HG02588 (cell line): ENCODE measurements around the gene OLFML2A.
"Not testable (repeated sequence)": the region's sequence is repeated elsewhere in the genome, so short reads cannot be mapped to it uniquely, and the experiment has no call there.

Experiments used
- ATAC-seq: cut with Tn5 transposase; IDR thresholded peaks from one replicate; pipeline ENCODE4 v1.9.1; 2021; ENCODE audit warnings: mild to moderate bottlenecking, moderate library complexity; ENCODE audit not compliant: unreplicated experiment

Gene OLFML2A

DNA sequence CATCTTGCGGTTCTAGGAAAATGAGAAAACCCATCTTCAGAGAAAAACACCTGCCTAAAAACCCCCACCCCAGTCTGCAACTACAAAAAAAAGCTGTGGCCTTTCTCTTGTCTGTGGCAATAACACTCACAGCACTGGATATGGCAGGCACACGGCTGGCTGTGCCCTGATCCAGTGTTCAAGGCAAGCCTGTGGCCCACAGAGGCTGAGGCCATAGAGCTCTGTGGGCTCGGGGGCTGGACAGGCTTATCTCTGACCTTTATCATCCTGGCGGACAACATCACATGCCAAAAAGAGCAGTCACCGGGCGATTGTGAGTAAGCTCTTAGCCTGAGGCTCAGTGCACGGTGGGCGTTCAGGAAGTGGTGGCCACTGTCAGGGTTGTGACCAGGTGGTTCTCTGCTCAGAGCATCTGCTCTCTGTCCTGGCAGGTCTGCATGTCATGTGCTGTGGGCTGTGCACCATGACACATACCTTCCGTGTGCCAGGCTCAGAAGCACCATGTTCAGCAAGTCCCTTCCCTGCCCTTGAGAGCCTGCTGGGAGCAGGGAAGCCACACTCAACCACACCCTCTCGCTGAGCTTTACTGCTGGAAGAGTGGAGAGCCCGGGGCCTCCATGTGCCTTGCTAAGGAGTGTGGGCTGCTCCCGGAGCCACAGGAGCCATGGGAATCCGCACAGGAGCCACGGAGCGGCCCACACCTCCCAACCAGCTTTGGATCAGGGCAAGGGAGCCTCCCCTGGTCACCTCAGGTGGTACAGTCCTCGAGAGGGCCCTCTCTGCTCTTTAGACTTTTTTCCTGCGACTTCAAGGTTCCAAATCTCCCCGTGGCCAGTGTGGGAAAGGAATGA is 41.7 kb downstream of the OLFML2A start:
- ATAC-seq = no peak

DNA sequence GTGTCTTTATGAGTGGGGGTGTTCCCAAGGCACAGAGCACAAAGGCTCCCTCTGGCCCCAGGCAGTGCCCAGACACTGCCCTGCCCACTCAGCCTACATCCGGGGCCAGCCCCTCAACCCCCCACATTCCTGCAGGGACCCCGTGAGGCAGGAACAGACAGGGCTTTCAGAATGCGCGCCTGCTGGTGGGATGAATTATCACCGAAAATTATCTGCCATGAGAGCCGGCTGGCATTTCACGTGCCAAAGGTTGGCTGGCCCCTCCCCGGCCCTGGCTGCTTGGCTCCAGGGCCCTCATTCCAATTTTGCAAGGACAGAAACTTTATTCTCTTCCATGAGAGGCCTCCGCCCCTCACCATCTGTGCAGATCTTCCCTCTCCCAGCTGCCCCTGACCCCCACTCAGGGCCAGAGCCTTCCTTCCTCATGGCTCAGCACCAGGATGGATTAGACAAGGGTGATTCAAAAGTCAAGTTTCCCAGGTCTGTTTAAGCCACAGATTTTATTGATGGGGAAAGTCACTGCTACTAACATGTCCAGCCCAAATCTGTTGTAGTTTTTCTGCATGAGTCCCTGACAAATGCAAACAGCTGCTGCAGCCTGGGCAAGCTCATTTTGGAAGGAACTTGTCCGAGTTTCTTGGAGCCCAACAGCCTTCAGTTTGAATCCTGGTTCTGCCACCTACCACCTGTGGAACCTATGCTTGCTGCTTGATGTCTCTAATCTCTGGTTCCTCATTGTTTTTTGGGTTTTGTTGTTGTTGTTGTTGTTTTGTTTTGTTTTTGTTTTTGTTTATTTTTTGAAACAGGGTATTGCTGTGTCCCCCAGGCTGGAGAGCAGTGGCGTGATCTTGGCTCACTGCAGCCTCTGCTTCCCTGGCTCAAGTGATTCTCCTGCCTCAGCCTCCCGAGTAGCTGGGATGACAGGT is 44.0 kb downstream of the OLFML2A start:
- ATAC-seq = no peak

DNA sequence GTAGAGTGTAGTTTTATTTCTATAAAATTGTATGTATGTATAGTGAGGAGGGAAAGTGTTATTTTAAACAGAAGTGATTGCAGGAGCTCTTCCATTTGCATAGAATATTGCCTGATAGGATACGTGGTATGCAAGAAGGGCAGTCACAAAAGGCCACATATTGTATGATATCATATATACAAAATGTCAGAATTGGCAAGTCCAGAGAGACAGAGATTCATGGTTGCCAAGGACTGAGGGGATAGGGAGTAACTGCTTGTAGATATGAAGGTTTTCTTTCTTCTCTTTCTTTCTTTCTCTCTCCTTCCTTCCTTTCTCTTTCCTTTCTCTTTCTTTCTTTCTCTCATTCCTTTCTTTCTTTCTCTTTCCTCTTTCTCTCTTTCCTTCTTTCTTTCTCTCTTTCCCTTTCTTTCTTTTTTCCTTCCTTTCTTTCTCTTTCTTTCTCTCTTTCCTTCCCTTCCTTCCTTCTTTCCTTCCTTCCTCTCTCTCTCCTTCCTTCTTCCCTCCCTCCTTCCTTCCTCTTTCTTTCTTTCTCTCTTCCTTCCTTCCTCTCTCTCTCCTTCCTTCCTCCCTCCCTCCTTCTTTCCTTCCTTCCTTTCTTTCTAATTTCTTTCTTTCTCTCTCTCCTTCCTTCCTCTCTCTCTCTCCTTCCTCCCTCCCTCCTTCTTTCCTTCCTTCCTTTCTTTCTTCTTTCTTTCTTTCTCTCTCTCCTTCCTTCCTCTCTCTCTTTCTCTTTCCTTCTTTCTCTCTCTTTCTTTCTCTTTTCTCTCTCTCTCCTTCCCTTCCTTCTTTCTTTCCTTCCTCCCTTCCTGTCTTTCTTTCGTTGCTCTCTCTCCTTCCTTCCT is 51.8 kb downstream of the OLFML2A start:
- ATAC-seq = no peak

DNA sequence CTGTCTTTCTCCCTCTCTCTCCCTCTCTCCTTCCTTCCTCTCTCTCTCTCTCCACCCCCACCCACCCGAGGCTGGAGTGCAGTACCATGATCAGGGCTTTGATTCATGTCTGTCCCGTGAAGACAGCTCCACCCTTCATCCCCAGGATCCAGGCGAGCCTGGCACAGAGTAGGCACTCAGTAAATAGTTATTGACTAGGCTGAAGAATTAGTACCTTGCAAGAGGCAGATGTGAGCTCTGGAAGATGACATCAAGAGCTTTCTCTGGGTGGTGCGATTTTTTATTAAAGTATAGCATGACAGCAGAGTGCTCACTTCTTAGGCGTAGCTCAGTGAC is 52.4 kb downstream of the OLFML2A start:
- ATAC-seq = no peak

DNA sequence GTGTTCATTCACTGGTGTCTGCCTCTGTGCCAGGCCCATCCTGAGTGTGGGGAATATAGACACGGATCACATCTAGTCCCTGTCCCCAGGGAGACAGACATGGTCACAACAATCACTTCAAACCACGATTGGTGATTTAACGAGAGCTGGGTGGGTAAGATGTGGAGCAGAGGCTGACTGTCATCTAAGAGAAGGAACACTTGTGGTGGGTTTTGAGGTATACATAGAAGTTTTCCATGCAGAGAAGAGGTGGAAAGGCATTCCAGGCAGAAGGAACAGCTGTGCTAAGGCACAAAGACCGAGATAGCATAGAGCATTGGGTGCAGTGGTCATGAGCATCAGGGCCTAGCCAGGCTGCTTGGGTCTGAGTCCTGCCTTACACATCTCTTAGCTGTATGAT is 53.7 kb downstream of the OLFML2A start:
- no peak for ATAC-seq

DNA sequence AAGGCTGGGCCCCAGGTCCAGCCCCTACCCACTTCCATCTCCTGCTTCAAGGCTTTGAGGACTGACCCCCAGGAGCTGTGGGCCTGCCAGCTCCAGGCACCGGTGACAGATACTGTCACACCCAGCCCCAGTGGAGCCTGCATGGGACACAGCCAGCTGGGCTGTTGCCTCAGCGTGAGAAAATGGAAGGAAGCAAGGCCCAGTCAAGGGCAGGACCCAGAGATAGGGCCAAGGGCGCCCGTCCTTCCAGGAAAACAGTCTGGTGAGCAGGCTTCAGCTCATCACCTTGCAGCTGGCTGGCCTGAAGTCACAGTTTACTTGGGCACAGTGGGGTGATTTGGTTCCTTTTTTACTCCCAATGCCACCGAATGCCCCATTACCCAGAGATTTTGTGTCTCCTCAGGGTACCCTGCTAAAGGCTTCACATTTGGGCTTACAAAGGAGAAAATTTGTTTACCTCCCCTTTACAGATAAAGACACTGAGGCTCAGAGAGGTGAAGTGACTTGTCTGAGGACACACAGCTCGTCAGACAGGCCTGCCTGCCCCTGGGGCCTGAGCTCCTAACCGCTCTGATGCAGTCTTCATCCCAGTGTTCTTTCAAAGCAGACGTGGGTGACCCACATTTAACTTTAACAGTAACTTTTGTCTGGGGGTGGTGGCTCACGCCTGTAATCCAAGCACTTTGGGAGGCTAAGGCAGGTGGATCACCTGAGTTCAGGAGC is 54.9 kb downstream of the OLFML2A start:
- no peak for ATAC-seq

DNA sequence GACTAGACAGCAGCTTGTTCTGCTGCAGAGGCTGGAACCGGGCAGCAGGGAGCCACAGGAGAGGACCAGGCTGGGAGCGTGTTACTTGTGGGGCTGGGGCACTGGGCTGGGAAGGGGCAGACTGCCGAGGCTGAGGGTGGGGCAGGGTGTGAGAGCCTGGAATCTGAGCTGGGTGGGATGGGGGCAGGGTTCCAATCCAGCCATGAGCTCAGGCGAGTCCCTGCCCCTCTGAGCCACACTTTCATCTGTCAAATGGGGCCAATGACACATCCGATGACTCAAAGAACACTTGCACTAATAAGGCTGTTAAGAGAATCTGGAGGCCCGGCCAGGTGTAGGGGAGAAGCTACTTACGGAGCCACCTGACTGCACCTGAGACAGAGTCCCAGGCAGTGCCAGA is 57.7 kb downstream of the OLFML2A start:
- ATAC-seq = no peak

DNA sequence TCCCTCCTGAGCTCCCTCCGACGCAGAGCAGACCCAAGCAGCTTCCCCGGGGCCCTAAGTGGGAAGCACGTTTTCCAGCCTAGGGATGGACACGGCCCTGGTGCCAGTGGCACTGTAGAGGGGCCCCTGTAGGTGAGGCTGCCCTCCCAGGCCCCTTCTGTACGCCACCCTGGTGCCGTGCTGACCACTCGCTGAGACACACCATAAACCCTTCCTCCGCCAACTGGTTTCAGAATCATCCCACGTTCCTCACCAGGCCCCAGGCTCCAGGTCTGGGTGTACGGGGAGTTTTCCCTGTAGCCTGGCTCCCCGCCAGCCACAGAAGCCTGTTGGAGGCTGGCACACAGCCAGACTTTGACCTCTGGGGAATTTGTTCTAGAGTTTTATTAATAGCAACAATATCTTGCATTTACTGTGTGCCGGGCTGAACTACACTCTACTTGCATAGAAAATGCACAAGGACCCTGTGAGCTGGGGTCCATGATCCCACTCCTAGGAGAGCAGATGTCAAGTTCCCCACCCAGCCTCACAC is 58.2 kb downstream of the OLFML2A start:
- ATAC-seq = no peak

DNA sequence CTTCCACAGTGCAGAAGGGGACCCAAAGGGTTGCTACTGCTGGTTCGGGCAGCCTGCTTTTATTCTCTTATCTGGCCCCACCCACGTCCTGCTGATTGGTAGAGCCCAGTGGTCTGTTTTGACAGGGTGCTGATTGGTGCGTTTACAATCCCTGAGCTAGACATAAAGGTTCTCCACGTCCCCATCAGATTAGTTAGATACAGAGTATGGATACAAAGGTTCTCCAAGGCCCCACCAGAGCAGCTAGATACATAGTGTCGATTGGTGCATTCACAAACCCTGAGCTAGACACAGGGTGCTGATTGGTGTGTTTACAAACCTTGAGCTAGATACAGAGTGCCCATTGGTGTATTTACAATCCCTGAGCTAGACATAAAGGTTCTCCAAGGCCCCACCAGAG is 61.2 kb downstream of the OLFML2A start:
- ATAC-seq = not testable (repeated sequence)

DNA sequence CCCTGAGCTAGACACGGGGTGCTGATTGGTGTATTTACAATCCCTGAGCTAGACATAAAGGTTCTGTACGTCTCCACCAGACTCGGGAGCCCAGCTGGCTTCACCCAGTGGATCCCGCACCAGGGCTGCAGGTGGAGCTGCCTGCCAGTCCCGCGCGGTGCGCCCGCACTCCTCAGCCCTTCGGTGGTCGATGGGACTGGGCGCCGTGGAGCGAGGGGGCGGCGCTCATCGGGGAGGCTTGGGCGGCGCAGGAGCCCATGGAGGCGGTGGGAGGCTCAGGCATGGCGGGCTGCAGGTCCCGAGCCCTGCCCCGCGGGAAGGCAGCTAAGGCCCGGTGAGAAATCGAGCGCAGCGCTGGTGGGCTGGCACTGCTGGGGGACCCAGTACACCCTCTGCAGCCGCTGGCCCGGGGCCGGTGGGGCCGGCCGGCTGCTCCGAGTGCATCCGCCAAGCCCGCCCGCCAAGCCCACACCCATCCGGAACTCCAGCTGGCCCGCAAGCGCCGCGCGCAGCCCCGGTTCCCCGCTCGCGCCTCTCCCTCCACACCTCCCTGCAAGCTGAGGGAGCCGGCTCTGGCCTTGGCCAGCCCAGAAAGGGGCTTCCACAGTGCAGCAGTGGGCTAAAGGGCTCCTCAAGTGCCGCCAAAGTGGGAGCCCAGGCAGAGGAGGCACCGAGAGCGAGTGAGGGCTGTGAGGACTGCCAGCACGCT is 61.8 kb downstream of the OLFML2A start:
- ATAC-seq = not testable (repeated sequence)

DNA sequence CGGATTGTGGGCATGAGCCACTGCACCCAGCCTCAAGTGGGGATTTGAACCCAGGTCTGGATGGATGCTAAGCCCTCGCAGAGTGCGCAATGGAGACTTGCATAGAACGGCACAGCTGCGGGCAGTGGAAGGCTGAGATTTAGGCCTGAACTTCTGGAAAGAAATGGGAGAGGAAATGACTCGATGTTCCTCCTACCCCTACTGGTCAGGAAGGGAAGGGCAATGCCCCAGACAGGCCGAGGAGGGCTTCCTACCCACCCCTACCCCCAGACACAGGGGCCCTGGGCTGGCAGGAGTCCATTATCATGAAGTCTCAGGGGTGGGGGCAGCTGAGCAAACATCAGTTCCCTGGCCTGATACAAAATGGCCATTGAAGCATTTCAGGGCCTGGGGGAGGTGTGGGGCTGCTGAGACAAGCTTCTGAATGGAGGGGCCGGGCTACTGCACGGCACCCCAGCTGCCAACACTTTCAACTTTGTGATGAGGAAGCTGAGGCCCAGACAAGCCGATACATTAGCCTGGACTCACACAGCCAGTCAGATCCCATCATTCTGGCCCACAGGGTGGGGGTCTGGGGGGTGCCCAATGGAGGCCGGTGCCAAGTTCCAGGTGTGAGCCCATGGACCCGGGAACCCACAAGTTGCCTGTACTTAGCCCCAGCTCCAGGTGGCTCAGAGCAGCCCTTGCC is 62.8 kb downstream of the OLFML2A start:
- ATAC-seq = no peak

DNA sequence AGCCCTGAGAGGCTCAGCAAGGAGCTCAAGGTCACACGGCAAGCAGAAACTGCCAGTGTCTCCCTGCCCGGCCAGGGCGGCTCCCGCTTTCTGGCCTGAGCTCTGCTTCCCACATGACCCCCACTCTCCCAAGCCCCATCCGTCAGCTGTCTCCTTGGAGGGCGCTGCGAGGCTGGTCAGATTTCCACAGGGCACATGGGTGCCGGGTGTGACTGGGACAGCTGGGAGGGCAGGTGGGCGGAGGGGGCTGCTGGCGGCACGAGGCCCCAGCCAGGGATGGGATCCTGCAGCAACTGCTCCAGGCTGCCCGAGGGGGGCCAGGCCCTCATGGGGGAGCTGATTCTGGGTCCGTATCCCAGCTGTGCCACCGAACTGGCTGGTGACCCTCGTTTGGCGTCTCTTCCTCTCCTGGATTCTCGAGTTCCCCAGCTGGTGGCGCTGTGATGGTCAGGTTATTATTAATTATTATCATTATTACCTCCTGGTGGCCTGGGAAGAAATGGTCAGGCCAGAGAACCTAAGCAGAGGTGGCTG is 63.4 kb downstream of the OLFML2A start:
- no peak for ATAC-seq

DNA sequence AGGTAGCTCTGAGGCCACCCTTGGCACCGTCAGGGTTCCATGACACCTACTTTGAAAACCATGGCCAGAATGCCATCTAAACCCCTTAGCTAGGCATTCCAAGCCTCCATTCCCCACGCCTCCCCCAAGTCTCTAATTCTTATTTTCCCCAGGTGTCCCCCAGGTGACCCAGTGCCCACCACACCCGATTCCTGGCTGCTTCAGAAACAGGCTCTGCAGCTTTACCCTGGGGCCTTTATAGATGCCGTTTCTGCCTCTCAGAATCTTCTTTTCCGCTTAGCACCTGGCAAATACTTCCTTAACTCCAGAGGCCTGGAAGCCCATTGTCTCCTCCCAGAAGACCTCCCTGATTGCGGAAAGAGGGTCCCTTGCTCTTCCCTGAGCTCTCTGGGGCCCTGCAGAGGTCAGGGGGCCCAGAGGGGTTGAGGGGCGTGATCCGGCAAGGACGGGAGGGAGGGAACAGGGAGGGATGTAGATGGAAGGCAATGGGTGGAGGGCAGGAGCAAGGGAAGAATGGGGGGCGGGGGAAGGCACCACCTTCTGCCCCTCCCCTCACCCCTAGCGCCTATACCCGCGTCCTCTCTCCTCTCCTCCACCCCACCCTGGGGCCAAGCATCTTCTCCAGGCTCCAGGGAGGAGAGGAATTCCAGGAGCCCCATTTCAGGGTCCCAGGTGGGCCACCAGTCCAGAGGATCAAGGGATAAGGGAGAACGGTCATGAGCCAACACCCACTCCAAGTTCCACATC is 64.3 kb downstream of the OLFML2A start:
- ATAC-seq = no peak

DNA sequence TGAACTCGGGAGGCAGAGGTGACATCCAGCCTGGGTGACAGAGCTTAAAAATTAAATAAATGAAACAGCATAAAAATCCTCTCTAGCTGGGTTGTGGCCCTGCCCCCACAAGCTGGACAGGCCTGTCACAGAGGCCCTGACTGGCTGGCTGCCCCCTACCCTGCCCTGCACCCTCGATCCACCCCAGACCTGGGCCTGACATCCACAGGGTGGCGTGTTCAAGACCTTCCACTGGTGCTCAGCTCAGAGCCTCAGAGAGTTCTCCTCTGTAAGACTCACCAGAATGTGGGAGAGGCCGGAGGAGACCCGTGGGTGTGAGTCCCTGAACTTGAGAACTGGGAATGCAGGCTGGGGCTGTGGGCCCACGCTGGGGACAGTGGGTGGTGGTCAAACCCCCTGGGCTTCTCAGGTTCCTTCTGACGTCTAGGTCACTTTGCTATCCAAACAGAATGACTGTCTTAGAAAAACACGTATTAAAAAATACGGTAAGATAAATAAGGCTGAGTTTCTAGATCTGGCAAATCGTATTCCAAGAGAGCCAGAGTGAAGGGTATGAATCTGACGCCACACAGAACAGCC is 66.6 kb downstream of the OLFML2A start:
- ATAC-seq = no peak

DNA sequence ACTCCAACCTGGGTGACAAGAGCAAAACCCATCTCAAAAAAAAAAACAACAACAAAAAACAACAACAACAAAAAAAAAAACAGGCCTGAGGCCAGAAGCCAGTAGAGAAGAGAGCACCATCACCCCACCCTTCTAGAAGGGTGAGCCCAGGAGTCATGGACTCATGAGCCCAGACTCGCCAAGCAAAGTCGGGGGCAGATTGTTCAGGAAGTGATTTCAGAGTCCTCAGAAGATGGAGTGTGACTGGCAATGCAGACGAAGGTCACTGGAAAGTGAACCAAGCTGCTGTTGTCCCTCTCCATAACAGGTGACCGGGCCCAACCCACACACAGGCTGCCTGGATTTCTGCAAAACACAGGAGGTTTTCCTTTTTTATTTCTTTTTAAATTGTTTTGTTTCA is 67.4 kb downstream of the OLFML2A start:
- ATAC-seq = no peak

DNA sequence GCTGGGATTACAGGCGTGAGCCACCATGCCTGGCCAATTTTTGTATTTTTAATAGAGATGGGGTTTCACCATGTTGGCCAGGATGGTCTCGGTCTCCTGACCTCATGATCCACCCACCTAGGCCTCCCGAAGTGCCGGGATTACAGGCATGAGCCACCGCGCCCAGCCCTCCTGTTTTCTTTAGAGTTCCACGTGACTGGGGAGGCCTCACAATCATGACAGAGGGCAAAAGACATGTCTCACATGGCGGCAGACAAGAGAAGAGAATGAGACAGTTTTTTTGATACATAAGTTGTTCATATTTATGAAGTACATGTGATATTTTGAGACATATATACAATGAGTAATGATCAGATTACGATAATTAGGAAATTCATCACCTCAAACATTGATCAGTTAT is 69.5 kb downstream of the OLFML2A start:
- ATAC-seq = not testable (repeated sequence)

DNA sequence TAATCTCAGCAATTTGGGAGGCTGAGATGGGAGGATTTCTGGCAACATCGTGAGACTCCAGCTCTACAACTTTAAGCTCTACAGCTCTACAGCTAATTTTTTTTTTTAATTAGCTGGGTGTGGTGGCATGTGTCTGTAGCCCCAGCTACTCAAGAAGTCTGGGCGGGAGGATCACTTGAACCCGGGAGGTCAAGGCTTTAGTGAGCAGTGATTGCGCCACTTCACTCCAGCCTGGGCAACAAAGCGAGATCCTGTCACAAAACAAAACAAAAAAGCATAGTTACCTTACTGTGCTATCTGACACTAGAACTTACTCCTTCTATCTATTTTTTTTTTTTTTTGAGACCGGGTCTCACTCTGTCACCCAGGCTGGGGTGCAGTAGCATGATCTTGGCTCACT is 70.0 kb downstream of the OLFML2A start:
- ATAC-seq = no peak

DNA sequence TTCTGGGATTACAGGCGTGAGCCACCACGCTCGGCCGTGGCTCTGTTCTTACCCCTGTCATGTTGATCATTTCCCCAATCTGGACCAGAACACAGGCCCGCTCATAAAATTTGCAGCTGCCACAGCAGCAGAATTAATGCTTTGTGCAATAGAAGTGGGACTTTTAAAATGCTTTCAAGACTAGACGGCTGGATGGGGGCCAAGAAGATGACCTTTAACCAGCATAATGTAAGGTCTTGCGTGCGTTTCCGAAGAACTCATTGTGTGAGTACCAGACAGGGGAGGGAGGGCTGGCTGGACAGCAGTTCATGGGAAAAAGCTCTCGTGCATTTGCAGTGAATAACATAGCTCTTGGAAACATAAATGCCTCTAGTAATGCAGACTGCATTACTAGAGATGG is 72.9 kb downstream of the OLFML2A start:
- no peak for ATAC-seq
